NOMO-1 treated with dmso at 0.1 percent for 144 hours (cell line): ENCODE data around the gene CABP1.
"Not testable (repeated sequence)": the region's sequence is repeated elsewhere in the genome, so short reads cannot be mapped to it uniquely, and the experiment has no call there.

Experiments used
- DNase-seq: peaks from one replicate; lab custom pipeline; 2025; ENCODE audit not compliant: unreplicated experiment; lab: John Stamatoyannopoulos, UW

CABP1 gene

GRCh38 chr12:120639771-120640721 lies at the start of gene CABP1:
TSS of gene CABP1 (plus strand) at chr12:120640626. CDS start at chr12:120640686, 60 bp downstream.
- no peak for DNase-seq

- DNase-seq = no peak
Measured at GRCh38 chr12:120590741-120591407, 49.6 kb upstream of the CABP1 start.

GRCh38 chr12:120592121-120593049 lies 48.0 kb upstream of the CABP1 start:
- DNase-seq = no peak

- DNase-seq = no peak
Measured at GRCh38 chr12:120596901-120597300, 43.5 kb upstream of the CABP1 start.

GRCh38 chr12:120597861-120598260 lies 42.6 kb upstream of the CABP1 start:
- no peak for DNase-seq

- no peak for DNase-seq
Measured at GRCh38 chr12:120598674-120599463, 41.6 kb upstream of the CABP1 start.

GRCh38 chr12:120599672-120600552 lies 40.5 kb upstream of the CABP1 start:
- DNase-seq = no peak

- DNase-seq = peak; percentile 91
Measured at GRCh38 chr12:120602416-120602815, 38.0 kb upstream of the CABP1 start.

- DNase-seq = no peak
Measured at GRCh38 chr12:120610560-120610959, 29.9 kb upstream of the CABP1 start.

GRCh38 chr12:120611534-120611933 lies 28.9 kb upstream of the CABP1 start:
- DNase-seq = not testable (repeated sequence)

GRCh38 chr12:120614848-120615247 lies 25.6 kb upstream of the CABP1 start:
- no peak for DNase-seq

- not testable (repeated sequence) for DNase-seq
Measured at GRCh38 chr12:120617193-120617592, 23.2 kb upstream of the CABP1 start.

GRCh38 chr12:120617767-120618166 lies 22.7 kb upstream of the CABP1 start:
- not testable (repeated sequence) for DNase-seq

- DNase-seq = no peak
Measured at GRCh38 chr12:120618954-120619615, 21.3 kb upstream of the CABP1 start.

GRCh38 chr12:120620624-120621023 lies 19.8 kb upstream of the CABP1 start:
- DNase-seq = no peak

GRCh38 chr12:120625557-120626419 lies 14.6 kb upstream of the CABP1 start:
- no peak for DNase-seq

- no peak for DNase-seq
Measured at GRCh38 chr12:120628919-120629318, 11.5 kb upstream of the CABP1 start.
